Osteoblast (primary cell): ENCODE results near the gene FAF1. TPM values are rescaled to one million over a fixed set of nuclear protein-coding genes. Genes with fewer than 3 reads are reported as not detected.

Experiments used
- DNase-seq: peaks from one replicate; pipeline ENCODE4 v3.0.0; 2011; ENCODE audit warnings: low spot score, mixed read lengths; ENCODE audit not compliant: insufficient read length; ENCODE audit errors: missing footprints
- H2AFZ ChIP-seq: 2 replicates; pipeline ENCODE4 v1.6.0; 2011; ENCODE audit warnings: mild to moderate bottlenecking, low read length
- H3K27ac ChIP-seq: 2 replicates; pipeline ENCODE4 v1.5.1; 2011; ENCODE audit warnings: mild to moderate bottlenecking, low read depth, low read length, moderate library complexity
- H3K27me3 ChIP-seq: 2 replicates; pipeline ENCODE4 v1.6.0; 2012; ENCODE audit warnings: mild to moderate bottlenecking, control low read depth, inconsistent platforms, low read length, moderate library complexity; ENCODE audit not compliant: insufficient read depth
- H3K36me3 ChIP-seq: 2 replicates; pipeline ENCODE4 v1.5.1; 2011; ENCODE audit warnings: mild to moderate bottlenecking, low read length, control low read depth, moderate library complexity; ENCODE audit not compliant: insufficient read depth
- H3K4me1 ChIP-seq: 2 replicates; pipeline ENCODE4 v1.5.1; 2011; ENCODE audit warnings: mild to moderate bottlenecking, low read length, control low read depth, moderate library complexity; ENCODE audit not compliant: insufficient read depth
- H3K4me2 ChIP-seq: 2 replicates; pipeline ENCODE4 v1.6.0; 2011; ENCODE audit warnings: mild to moderate bottlenecking, low read length; ENCODE audit not compliant: insufficient read depth
- H3K4me3 ChIP-seq: fragments of 200-600 bp; sonication (generic); 3 replicates; pipeline ENCODE4 v1.5.1; 2012; ENCODE audit warnings: mild to moderate bottlenecking, low read length, inconsistent platforms; ENCODE audit not compliant: insufficient read depth
- H3K79me2 ChIP-seq: 2 replicates; pipeline ENCODE4 v1.6.0; 2012; ENCODE audit warnings: mild to moderate bottlenecking, low read length, control low read depth, inconsistent platforms; ENCODE audit not compliant: insufficient read depth
- H3K9me3 ChIP-seq: 2 replicates; pipeline ENCODE4 v1.5.1; 2011; ENCODE audit warnings: low read depth, low read length, control low read depth
- H4K20me1 ChIP-seq: 2 replicates; pipeline ENCODE4 v1.6.0; 2012; ENCODE audit warnings: mild to moderate bottlenecking, low read length, control low read depth; ENCODE audit not compliant: insufficient read depth
- small RNA-seq: library from RNA; depleted of rRNA; stranded (forward); fragments of <200 nt; gene quantifications from one replicate; pipeline ENCODE3, GENCODE V24; 2012
- total RNA-seq: library from RNA; depleted of rRNA; stranded (reverse); fragments of >200 nt; gene quantifications from 2 replicates; pipeline ENCODE4 v1.2.3, GENCODE V29; 2012
- TF ChIP-seq, protein P1 (sequence below): IDR thresholded peaks from 2 replicates; pipeline ENCODE4 v1.5.1; 2011; ENCODE audit warnings: mild to moderate bottlenecking, low read depth, low read length, moderate library complexity; ENCODE audit errors: extremely low read depth

Gene FAF1
- total RNA-seq, 1 donor, result 40.5 TPM

DNA sequence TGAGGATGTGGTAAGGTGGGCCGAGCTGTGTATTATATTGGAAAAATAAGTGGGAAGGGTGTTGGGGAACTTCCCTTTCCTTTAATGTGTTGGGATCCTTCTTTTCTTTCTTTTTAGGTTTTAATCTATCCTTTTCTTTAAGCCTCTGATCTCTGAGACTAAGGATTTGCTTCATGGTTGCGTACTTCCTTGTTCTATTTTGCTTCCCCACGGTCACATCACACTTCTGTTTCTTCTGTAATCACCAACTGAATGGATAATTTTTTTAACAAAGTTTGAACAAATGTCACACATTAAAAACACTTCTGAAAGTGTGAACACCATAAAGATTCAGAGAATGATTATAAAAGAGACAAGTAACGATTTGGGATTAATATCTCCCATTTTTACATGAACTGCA is 554.3 kb downstream of the FAF1 start:
- Histone ChIP-seq H3K79me2 (no peaks in the 10 kb centered on the region), H2AFZ (no peak overlapping the region), H3K36me3 (no peaks in the 10 kb centered on the region)

DNA sequence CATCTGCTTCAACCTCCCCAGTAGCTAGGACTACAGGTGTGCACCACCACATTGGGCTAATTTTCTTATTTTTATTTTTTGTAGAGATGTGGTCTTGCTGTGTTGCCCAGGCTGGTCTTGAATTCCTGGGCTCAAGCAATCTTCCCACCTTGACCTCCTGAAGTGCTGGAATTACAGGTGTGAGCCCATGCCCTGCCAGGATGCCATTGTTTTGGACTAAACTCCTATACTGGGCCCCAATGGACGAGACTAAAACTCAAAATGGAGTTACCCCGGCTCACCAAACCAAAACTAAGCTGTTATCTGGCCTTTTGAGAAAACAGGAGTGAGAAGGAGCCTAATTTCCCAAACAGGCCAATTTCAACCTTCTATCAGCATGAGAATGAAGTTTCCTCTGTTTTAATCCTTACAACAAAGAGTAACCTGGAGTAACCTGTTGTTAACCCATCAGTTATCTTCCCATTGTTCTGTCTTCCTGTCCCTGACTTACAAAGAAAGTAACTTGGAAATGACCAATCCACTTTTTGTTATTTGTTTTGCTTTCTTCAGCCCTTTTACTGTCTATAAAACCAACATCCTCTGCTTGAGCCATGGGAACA is 566.4 kb downstream of the FAF1 start:
- no peak for DNase-seq
- Histone ChIP-seq H3K4me3 (no peak overlapping the region), H3K79me2 (no peaks in the 10 kb centered on the region), H3K27me3 (no peaks in the 10 kb centered on the region), H4K20me1 (no peaks in the 10 kb centered on the region), H3K4me1 (no peaks in the 10 kb centered on the region), H3K4me2 (no peak overlapping the region), H3K36me3 (no peaks in the 10 kb centered on the region), H3K9me3 (no peaks in the 10 kb centered on the region), H2AFZ (no peak overlapping the region), H3K27ac (no peak overlapping the region)
- TF ChIP-seq, protein P1, sequence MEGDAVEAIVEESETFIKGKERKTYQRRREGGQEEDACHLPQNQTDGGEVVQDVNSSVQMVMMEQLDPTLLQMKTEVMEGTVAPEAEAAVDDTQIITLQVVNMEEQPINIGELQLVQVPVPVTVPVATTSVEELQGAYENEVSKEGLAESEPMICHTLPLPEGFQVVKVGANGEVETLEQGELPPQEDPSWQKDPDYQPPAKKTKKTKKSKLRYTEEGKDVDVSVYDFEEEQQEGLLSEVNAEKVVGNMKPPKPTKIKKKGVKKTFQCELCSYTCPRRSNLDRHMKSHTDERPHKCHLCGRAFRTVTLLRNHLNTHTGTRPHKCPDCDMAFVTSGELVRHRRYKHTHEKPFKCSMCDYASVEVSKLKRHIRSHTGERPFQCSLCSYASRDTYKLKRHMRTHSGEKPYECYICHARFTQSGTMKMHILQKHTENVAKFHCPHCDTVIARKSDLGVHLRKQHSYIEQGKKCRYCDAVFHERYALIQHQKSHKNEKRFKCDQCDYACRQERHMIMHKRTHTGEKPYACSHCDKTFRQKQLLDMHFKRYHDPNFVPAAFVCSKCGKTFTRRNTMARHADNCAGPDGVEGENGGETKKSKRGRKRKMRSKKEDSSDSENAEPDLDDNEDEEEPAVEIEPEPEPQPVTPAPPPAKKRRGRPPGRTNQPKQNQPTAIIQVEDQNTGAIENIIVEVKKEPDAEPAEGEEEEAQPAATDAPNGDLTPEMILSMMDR, result no peak

More for the DNA sequence above, 554.3 kb downstream of the FAF1 start:
- H3K4me2 ChIP-seq, result no peak overlapping the region
- H3K4me1 ChIP-seq, result no peaks in the 10 kb centered on the region
- H3K27me3 ChIP-seq, result peaks cover 2% of the 10 kb centered on the region
- H3K9me3 ChIP-seq, result no peaks in the 10 kb centered on the region
- no peak overlapping the region for H3K27ac ChIP-seq
- DNase-seq, result no peak
- no peaks in the 10 kb centered on the region for H4K20me1 ChIP-seq
- no peak overlapping the region for H3K4me3 ChIP-seq
- TF ChIP-seq, protein P1, result no peak

Small RNA genes lying within 50 kb of the gene (small RNA-seq; reads per million reads assigned to genes)
- gene RNU6-1026P, result not detected

Other genes with a start within 250 kb of the FAF1 start
- 18.9 and 34.4 TPM in 2 replicates for gene CDKN2C, start 10.0 kb upstream of the FAF1 start, total RNA-seq
- not detected in 2 replicates for gene C1orf185, start 142.0 kb upstream of the FAF1 start, total RNA-seq